A549 (cell line): ENCODE data around the gene HEPHL1.

ENCODE experiments used
- BCL3 ChIP-seq: fragments of >200 bp; sonication (Bioruptor Twin); formaldehyde crosslinking; IDR thresholded peaks from 3 replicates; pipeline ENCODE4 v1.6.1; 2016
- BHLHE40 ChIP-seq: IDR thresholded peaks from 2 replicates; pipeline ENCODE4 v1.6.1; 2012; ENCODE audit warnings: low read depth, low read length, inconsistent platforms
- CEBPB ChIP-seq, 2 experiments: fragments of >200 bp in 1 of 2; sonication (Bioruptor Twin) in 1 of 2; formaldehyde crosslinking in 1 of 2; IDR thresholded peaks; 2 replicates each; pipeline ENCODE4 v1.6.1; 2012 to 2016
- CTCF ChIP-seq: fragments of >200 bp; sonication (Bioruptor Twin); formaldehyde crosslinking; IDR thresholded peaks from 3 replicates; pipeline ENCODE4 v1.5.1; 2016
- JUN ChIP-seq, 2 experiments: fragments of >200 bp; sonication (Bioruptor Twin); formaldehyde crosslinking; IDR thresholded peaks; 2 replicates in 1 of 2; 3 replicates in 1 of 2; pipeline ENCODE4 v1.6.1; 2016 to 2017
- MAX ChIP-seq: IDR thresholded peaks from 2 replicates; pipeline ENCODE4 v1.6.1; 2012
- MAZ ChIP-seq: fragments of 150-350 bp; IDR thresholded peaks from 2 replicates; pipeline ENCODE4 v1.6.1; 2014; ENCODE audit warnings: antibody characterized with exemption, low read depth, low read length, borderline replicate concordance
- MYC ChIP-seq: IDR thresholded peaks from 2 replicates; pipeline ENCODE4 v1.6.1; 2012; ENCODE audit warnings: mild to moderate bottlenecking, inconsistent platforms, low read length, improper control_type of control experiment, borderline replicate concordance
- POLR2A ChIP-seq: IDR thresholded peaks from 2 replicates; pipeline ENCODE4 v1.6.1; 2012; ENCODE audit warnings: mild to moderate bottlenecking, low read length
- RAD21 ChIP-seq, 2 experiments: fragments of >200 bp in 1 of 2; sonication (Bioruptor Twin) in 1 of 2; formaldehyde crosslinking in 1 of 2; IDR thresholded peaks in 1 of 2; conservative IDR thresholded peaks in 1 of 2; 2 replicates in 1 of 2; 3 replicates in 1 of 2; pipeline ENCODE4 v1.6.1; 2012 to 2018; ENCODE audit warnings: inconsistent platforms in 1 of 2
- TF ChIP-seq, protein P1 (sequence below): fragments of 450-650 bp; IDR thresholded peaks from 2 replicates; pipeline ENCODE4 v1.6.1; 2014; ENCODE audit warnings: antibody characterized with exemption

DNA sequence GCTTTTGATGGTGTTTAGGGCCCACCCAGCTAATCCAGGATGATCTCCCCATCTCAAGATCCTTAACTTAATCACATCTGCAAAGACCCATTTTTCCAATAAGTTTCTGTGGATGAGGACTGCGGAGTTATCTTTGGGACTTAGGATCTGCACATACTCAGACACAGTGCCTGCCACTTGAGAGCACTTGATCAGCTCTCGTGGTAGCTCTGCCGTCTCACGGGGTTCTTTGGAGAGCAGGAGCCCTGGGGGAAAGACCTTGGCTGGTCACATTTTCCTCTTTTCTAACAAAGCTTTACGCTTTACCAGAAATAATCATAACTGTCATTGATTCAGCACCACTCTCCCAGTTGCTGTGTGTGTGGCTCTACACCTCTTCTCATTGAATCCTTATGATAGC lies 6.1 kb downstream of the HEPHL1 start:
- no peak for TF ChIP-seq BCL3
- TF ChIP-seq RAD21 (conservative IDR thresholded peaks at IDR 0.05 in 1 of 2, IDR thresholded peaks at IDR 0.05 in 1 of 2), result no peak
- no peak for TF ChIP-seq JUN (IDR thresholded peaks at IDR 0.05)
- TF ChIP-seq MAX, result no peak
- no peak for TF ChIP-seq CTCF
- TF ChIP-seq MAZ, result no peak
- TF ChIP-seq MYC, result no peak
- TF ChIP-seq CEBPB (IDR thresholded peaks at IDR 0.05), result no peak
- TF ChIP-seq POLR2A, result no peak
- TF ChIP-seq, protein P1, sequence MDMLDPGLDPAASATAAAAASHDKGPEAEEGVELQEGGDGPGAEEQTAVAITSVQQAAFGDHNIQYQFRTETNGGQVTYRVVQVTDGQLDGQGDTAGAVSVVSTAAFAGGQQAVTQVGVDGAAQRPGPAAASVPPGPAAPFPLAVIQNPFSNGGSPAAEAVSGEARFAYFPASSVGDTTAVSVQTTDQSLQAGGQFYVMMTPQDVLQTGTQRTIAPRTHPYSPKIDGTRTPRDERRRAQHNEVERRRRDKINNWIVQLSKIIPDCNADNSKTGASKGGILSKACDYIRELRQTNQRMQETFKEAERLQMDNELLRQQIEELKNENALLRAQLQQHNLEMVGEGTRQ, result no peak
- no peak for TF ChIP-seq BHLHE40
